ENCODE measurements around the gene PIP5KL1. TPM values are rescaled to one million over a fixed set of nuclear protein-coding genes. Genes with fewer than 3 reads are reported as not detected.
A peak's percentile ranks its signal among the peaks of the same experiment; 100 is the strongest.

The PIP5KL1 gene
- total RNA-seq, 1 experiment from 2014 or later = 3.9 TPM

DNA sequence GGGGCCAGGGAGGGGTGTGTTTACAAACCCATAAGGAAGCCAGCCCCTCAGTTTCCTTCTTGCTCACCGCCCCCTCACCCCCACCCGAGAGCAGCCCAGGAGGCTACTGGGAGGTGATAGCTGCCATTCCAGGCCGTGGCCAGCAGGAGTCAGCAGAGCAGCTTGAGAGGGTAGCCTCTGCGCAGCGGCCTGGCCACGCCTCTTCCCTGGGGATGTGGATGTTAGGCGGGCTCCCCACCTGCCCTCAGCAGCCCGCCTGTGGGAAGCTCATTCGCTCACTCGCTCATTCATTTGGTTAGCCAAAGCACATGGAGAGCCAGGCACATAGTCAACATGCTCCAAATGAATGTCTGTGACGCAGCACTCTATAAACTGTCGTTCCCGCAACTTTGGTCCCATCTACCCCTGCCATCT, 13.2 kb upstream of the PIP5KL1 start:
- no peak for TF ChIP-seq EZH2 (IDR thresholded peaks at IDR 0.05; ENCODE audit: borderline replicate concordance, low read depth, low read length, poor library complexity, severe bottlenecking)
- TF ChIP-seq, protein P1, sequence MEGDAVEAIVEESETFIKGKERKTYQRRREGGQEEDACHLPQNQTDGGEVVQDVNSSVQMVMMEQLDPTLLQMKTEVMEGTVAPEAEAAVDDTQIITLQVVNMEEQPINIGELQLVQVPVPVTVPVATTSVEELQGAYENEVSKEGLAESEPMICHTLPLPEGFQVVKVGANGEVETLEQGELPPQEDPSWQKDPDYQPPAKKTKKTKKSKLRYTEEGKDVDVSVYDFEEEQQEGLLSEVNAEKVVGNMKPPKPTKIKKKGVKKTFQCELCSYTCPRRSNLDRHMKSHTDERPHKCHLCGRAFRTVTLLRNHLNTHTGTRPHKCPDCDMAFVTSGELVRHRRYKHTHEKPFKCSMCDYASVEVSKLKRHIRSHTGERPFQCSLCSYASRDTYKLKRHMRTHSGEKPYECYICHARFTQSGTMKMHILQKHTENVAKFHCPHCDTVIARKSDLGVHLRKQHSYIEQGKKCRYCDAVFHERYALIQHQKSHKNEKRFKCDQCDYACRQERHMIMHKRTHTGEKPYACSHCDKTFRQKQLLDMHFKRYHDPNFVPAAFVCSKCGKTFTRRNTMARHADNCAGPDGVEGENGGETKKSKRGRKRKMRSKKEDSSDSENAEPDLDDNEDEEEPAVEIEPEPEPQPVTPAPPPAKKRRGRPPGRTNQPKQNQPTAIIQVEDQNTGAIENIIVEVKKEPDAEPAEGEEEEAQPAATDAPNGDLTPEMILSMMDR (conservative IDR thresholded peaks at IDR 0.05; ENCODE audit: low read depth, low read length) = peak; percentile 94
- POLR2A ChIA-PET (ENCODE audit: low non-redundant PET) = no interaction called here
- Histone ChIP-seq H3K27ac (ENCODE audit: low read depth, low read length, poor library complexity, severe bottlenecking) (no peak overlapping the region), H3K9me3 (ENCODE audit: low read depth, low read length, poor library complexity, severe bottlenecking) (no peaks in the 10 kb centered on the region), H3K27me3 (replicated peaks; ENCODE audit: insufficient read depth, low read depth, low read length, poor library complexity) (no peaks in the 10 kb centered on the region), H3K4me3 (ENCODE audit: low read depth, low read length, poor library complexity, severe bottlenecking) (no peak overlapping the region), H3K36me3 (ENCODE audit: insufficient read depth, low read length, poor library complexity, severe bottlenecking) (peaks cover 21% of the 10 kb centered on the region), H3K4me1 (ENCODE audit: insufficient read depth, low read length, poor library complexity, severe bottlenecking) (peaks cover 7% of the 10 kb centered on the region)
- BruUV-seq (replicated peaks) = no TSS peak
- peak; percentile 88 for DNase-seq (ENCODE audit: low spot score)
- CTCF ChIA-PET = interaction anchor here (0.5 to 2.5 kb wide), 7 partner anchors 11 to 174 kb away, joined by 3 to 22 read pairs (median 5); no protein-coding TSS in a partner anchor
- intact Hi-C loops (cut with micrococcal nuclease; ENCODE audit: unreplicated experiment) = loop anchor here (1.0 to 2.0 kb wide), 2 partner anchors 92 to 173 kb away; no protein-coding TSS in a partner anchor

DNA sequence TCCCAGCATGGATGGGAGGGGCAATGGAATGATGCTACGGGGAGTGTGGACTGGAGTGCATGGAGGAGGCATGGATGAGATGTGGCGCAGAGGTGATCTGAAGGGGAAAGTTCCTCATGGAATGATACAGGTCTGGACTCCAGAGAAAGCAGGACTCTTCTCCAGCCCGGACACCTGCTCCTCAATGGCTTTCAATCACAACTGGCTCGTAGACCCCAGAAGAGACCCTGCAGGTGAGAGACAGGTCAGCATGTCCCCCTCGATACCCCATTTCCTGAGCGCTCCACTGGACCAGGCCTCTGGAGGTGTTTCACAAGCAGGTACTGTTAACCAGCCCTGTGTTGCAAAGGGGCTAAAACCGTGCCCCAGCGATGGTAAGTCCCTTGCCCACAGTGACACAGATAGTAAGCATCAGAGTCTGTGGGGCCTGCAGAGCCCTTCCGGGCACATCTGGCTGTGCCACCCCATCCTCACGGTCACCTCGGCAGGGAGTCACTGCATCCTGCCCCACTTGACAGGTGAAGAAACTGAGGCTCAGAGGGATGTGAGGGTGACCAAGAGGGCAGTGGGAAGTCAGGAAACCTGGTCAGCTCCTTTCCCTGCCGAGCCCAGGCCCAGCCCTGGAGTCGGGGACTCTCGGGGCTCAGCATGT, 12.6 kb upstream of the PIP5KL1 start:
- peaks cover 21% of the 10 kb centered on the region for H3K36me3 ChIP-seq (ENCODE audit: insufficient read depth, low read length, poor library complexity, severe bottlenecking)
- no peak for DNase-seq (ENCODE audit: low spot score)
- peaks cover 7% of the 10 kb centered on the region for H3K4me1 ChIP-seq (ENCODE audit: insufficient read depth, low read length, poor library complexity, severe bottlenecking)
- H3K9me3 ChIP-seq (ENCODE audit: low read depth, low read length, poor library complexity, severe bottlenecking) = no peaks in the 10 kb centered on the region
- no peak overlapping the region for H3K4me3 ChIP-seq (ENCODE audit: low read depth, low read length, poor library complexity, severe bottlenecking)
- intact Hi-C loops (cut with micrococcal nuclease; ENCODE audit: unreplicated experiment) = loop anchor here (1.0 to 2.0 kb wide), 2 partner anchors 92 to 174 kb away; no protein-coding TSS in a partner anchor
- TF ChIP-seq, protein P1 (conservative IDR thresholded peaks at IDR 0.05; ENCODE audit: low read depth, low read length) = peak; percentile 22
- no peak for TF ChIP-seq EZH2 (IDR thresholded peaks at IDR 0.05; ENCODE audit: borderline replicate concordance, low read depth, low read length, poor library complexity, severe bottlenecking)
- H3K27ac ChIP-seq (ENCODE audit: low read depth, low read length, poor library complexity, severe bottlenecking) = no peak overlapping the region
- ChIA-PET CTCF (interaction anchor here (0.6 to 2.5 kb wide), 10 partner anchors 12 to 1111 kb away, joined by 3 to 22 read pairs (median 4); no protein-coding TSS in a partner anchor), POLR2A (ENCODE audit: low non-redundant PET) (no interaction called here)
- H3K27me3 ChIP-seq (replicated peaks; ENCODE audit: insufficient read depth, low read depth, low read length, poor library complexity) = no peaks in the 10 kb centered on the region
- BruUV-seq (replicated peaks) = no TSS peak

DNA sequence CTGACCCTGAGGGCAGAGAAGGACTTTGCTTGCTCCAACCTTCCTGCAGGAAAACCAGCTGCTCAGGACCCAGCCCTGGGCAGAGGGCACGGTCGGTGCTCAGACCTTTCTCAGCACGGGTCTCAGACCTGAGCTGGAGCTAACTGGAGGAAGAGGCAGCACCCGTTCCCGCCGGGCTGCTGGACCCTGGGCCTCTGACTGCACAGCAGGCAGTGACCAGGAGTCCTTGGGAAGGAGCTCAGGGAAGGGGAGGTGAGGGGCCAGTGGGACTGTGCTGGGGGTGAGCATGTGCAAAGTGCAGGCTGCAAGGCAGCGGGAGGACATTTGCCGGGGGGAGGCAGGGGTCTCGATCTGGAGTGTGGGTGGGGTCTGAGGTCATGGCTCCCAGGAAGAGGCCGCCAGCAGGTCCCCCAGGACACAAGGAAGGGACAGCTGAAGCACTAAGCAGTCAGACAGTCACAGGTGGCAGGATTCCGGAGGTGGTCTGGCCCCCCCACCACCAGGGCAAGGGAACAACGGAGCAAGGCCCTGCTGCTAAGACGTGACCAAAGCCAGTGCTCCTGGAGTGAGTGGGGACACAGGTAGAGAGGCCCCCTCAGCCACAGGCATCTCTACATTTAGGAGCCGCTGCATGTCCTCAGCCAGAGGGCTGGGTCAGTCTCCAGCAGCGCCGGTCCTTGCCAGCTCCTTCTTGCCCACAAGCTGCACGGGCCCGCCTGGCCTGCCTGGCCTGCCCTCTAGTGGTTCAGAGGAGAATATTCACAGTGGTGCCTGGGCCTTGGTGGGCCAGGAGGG, 11.8 kb upstream of the PIP5KL1 start:
- peak overlapping the region; percentile 23 for H3K27ac ChIP-seq (ENCODE audit: low read depth, low read length, poor library complexity, severe bottlenecking)
- no TSS peak for BruUV-seq (replicated peaks)
- POLR2A ChIA-PET (ENCODE audit: low non-redundant PET) = no interaction called here
- CTCF ChIA-PET = interaction anchor here (0.5 to 2.5 kb wide), 8 partner anchors 12 to 1111 kb away, joined by 3 to 22 read pairs (median 4); no protein-coding TSS in a partner anchor
- TF ChIP-seq, protein P1 (conservative IDR thresholded peaks at IDR 0.05; ENCODE audit: low read depth, low read length) = peak; percentile 97
- TF ChIP-seq EZH2 (IDR thresholded peaks at IDR 0.05; ENCODE audit: borderline replicate concordance, low read depth, low read length, poor library complexity, severe bottlenecking) = no peak
- peak; percentile 78 for DNase-seq (ENCODE audit: low spot score)
- no peak overlapping the region for H3K4me3 ChIP-seq (ENCODE audit: low read depth, low read length, poor library complexity, severe bottlenecking)
- intact Hi-C loops (cut with micrococcal nuclease; ENCODE audit: unreplicated experiment) = loop anchor here (1.0 to 2.0 kb wide), 2 partner anchors 93 to 174 kb away; no protein-coding TSS in a partner anchor
- H3K27me3 ChIP-seq (replicated peaks; ENCODE audit: insufficient read depth, low read depth, low read length, poor library complexity) = no peaks in the 10 kb centered on the region
- H3K9me3 ChIP-seq (ENCODE audit: low read depth, low read length, poor library complexity, severe bottlenecking) = no peaks in the 10 kb centered on the region
- H3K36me3 ChIP-seq (ENCODE audit: insufficient read depth, low read length, poor library complexity, severe bottlenecking) = peaks cover 21% of the 10 kb centered on the region
- peaks cover 7% of the 10 kb centered on the region for H3K4me1 ChIP-seq (ENCODE audit: insufficient read depth, low read length, poor library complexity, severe bottlenecking)

All from A673 (cell line).